ENCODE data around the gene COG6.

Gene COG6

DNA sequence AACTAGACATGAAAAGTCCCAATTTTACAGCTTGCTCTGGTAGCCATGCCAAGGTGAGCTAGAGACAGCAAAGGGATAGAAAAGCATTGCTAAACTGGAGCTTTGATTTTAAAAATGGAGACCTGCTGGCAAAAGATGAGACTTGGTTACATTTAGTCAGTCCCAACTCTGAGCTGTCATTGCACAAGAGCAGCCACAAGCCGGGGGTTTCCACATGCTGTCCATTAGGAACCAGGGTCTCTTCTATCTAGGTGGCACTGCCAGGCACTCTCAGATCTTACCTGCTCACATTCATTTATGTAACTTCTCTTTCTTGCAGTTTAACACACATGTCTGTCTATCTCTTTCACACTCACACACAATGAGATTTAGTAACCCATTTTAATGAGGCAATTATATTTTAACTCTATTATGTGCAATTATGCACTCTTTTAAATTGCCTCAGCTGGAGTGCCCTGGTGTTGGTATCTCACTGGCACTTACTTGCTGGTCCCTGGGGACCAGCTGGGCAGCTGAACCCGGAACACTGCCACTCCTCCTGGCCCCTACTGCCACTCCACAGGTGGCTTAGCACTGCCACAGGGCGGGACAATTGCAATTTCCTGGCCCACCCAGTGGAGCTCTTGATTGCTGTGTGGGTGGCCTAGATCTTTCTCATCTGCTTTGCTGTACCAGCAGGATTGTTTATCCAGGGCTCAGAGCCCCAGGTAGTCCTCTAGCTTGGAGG lies 112.5 kb downstream of the COG6 start:
- DNase-seq (ENCODE audit: low read depth in 2 of 2, low spot score in 1 of 2), result no peak

GRCh38 chr13:39768962-39769361 lies 113.5 kb downstream of the COG6 start:
- DNase-seq (ENCODE audit: low read depth in 2 of 2, low spot score in 1 of 2), result no peak

GRCh38 chr13:39770221-39771090 lies 115.0 kb downstream of the COG6 start:
- no peak for DNase-seq (ENCODE audit: low read depth in 2 of 2, low spot score in 1 of 2)

DNA sequence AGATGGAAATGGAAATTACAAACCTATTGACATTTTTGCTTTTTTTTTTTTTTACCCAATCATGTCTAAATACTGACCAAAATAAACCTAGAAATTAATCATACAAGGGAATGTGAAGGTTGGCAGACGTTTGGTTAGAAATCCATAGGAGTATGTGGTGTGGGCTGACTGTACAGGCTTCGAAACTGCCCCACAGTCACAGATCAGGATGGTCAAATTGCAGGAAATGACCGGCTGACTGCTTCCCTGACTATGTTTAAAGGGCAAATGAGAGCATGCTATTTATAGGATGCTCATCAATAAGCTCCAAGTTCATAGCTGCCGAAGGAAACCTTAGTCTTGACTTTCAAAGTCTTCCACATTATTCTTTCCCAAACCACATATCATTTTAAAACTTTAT lies 118.4 kb downstream of the COG6 start:
- DNase-seq (ENCODE audit: low read depth in 2 of 2, low spot score in 1 of 2), result no peak

- no peak for DNase-seq (ENCODE audit: low read depth in 2 of 2, low spot score in 1 of 2)
Observed at GRCh38 chr13:39776439-39776838, 121.0 kb downstream of the COG6 start.

- no peak for DNase-seq (ENCODE audit: low read depth in 2 of 2, low spot score in 1 of 2)
Observed at GRCh38 chr13:39777021-39777420, 121.6 kb downstream of the COG6 start.

GRCh38 chr13:39777527-39778061 lies 122.1 kb downstream of the COG6 start:
- no peak for DNase-seq (ENCODE audit: low read depth in 2 of 2, low spot score in 1 of 2)

- no peak for DNase-seq (ENCODE audit: low read depth in 2 of 2, low spot score in 1 of 2)
Observed at GRCh38 chr13:39779337-39780265, 124.1 kb downstream of the COG6 start.

DNA sequence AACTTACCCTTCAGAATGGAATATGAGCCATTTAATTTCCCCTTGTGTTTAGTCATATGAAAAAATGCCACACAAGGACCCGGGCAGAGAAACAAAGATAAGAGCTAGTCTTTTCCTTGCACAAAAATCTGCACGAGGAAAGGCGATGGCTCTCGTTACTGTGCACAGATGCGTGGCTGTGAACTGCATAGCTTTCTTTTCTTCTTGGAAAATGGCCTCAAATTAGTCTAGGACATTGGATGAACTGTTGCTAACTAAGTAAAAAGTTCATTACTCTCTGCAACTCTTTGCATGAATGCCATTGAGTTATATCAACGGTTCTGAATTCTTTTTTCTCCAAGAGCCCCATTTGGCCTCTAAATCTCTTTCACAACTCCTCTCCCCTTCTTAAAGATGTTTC lies 125.2 kb downstream of the COG6 start:
- DNase-seq (ENCODE audit: low read depth in 2 of 2, low spot score in 1 of 2), result no peak

DNA sequence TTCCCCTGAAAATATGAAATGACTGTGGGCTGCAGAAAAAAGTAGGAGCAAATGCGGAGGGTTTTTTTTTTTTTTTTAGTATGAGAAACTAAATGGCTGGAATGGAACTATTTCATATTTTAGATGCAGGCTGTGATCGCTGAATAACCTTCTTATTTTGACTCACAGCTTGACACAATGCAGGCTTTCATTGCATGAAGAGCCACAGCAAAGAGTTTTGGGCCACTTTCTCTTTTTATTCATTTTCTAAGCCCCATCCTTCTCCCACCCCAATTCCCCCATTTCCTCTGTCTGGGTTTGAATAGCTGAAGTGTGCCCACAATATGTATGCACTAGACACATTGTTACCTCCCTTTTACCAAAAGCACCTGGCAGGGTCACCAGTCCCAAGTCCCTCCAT lies 125.9 kb downstream of the COG6 start:
- DNase-seq (ENCODE audit: low read depth in 2 of 2, low spot score in 1 of 2), result no peak

DNA sequence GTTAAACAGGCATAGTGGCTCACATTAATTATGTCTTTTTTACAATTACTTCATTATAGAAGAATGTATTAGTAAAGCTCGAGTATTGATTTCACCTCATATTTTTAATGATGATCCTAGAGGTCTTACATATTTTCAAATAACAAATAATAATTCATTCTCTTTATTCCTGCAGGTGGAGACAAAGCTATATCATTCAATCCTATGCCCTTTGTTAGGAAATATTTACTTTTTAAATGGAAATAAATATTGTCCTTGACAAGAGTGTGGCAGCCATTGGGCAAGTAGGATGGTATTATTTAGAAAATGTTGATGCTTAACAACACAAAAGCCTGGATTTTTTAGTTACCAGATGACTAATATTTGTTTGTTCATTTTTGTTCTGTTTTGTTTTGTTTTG lies 127.6 kb downstream of the COG6 start:
- no peak for DNase-seq (ENCODE audit: low read depth in 2 of 2, low spot score in 1 of 2)

DNA sequence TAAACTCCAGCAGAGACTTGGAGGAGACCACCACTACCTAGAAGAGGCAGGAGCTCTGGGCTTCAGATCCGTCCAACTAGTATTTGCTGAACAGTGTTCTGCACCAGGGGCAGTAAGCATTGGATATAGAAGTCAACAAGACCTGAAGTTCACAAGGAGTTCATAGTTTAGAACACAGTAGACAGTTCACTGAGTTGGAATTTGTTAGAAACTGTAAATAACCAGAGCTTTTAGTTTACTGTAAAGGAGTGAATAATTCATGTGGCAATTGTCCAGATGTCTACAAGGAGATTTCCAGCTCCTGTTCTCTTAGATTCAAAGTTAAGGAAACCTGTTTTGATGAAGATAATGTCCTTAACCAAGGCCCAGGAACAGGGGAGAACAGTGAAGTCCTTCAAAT lies 128.9 kb downstream of the COG6 start:
- DNase-seq (ENCODE audit: low read depth in 2 of 2, low spot score in 1 of 2), result no peak

DNA sequence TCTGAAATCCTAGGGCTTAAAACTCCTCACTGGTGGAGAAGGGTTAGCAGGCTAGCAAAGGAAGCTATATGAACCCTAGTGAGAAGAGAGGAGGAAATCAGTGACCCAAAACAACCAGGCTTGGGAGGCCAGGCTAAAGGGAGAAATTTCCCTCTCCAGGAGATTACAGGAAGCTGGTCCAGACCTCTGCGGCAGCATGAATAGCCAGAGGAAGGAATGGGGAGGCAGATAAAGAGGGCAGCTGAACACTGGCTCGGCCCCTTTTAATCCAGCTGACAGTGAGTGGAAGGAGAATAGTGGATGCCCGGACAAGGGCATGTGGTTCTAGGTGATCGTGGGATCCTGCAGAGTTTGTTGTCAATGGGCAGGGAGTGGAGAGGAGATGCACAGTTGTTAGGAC lies 130.6 kb downstream of the COG6 start:
- no peak for DNase-seq (ENCODE audit: low read depth in 2 of 2, low spot score in 1 of 2)

- no peak for DNase-seq (ENCODE audit: low read depth in 2 of 2, low spot score in 1 of 2)
Observed at GRCh38 chr13:39787086-39787487, 131.6 kb downstream of the COG6 start.

DNA sequence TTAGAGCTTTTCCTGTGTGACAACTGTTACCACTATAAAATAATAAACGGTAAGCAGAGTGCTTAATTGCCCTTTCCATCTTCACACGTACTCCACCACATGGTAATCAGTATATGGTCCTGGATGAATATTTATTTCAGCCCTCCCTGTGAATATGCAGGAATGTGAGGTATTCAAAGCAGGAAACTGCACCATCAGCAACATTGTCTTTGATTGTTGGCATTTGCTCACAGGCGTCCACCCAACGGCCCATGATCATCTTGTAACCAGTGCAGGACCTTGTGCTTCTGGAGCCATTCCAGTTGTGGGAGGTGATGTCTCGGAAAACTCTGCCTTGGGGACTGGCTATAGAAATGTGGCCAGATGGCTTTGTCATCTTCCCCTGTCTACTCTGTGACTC lies 132.6 kb downstream of the COG6 start:
- DNase-seq (ENCODE audit: low read depth in 2 of 2, low spot score in 1 of 2), result no peak

DNA sequence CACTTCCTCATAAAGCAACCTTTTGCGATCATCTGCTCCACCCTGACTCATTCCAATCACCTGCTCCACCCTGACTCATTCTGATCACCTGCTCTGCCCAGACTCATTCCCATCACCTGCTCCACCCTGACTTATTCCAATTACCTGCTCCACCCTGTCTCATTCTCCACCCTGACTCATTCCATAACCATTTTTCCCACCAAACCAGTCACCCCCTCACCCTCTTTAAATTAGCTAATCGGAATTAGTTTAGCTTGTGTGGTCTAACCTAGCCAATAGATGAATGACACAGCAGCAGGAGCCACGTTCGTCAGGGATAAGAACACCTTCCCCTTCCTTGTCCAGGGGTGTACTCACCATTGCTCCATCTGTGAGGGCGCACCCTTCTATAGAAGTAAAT lies 134.0 kb downstream of the COG6 start:
- no peak for DNase-seq (ENCODE audit: low read depth in 2 of 2, low spot score in 1 of 2)
